Activated naive CD8-positive, alpha-beta T cell treated with anti-CD3 and anti-CD28 coated beads, Interleukin-2, amount 50 U/mL, for 16 hours (primary cell): ENCODE measurements around the gene C3orf52.

Experiments
- DNase-seq: peaks from one replicate; pipeline ENCODE4 v3.0.0-alpha.2; 2020; ENCODE audit warnings: low read depth, low spot score

C3orf52 gene

DNA sequence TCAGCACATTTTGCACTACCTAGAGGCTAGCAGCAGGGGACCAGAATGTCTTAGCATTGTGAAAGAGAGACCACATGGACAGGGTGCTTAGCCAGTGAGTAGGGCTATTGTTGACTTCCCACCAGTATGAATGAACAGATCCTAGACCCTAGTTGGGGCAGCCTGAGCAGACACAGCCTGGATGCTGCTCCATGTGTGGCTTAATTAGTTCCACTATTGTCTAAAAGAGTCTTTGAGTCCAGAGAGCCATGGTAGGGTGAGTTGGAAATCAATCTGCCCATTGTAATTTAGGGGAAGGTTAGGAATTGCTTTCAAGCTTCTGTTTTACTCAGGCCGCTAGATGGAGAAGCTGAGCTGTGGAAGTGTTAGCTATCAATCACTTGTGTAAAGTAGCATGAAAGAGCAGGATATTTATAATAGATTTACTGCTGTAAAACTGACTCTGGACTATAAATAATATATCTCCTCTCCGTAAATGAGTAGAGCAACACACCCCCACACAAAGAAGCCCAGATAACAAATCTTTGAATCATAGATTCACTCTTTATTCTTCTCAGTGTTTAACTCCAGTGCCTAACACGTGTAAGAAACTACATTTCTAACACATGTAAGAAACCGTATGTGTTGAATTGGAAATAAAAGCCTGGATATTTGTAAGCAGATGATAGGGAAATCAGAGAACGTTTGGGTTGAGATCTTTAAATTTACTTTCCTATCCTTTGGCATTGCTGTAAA is 50.9 kb downstream of the C3orf52 start:
- DNase-seq: no peak

DNA sequence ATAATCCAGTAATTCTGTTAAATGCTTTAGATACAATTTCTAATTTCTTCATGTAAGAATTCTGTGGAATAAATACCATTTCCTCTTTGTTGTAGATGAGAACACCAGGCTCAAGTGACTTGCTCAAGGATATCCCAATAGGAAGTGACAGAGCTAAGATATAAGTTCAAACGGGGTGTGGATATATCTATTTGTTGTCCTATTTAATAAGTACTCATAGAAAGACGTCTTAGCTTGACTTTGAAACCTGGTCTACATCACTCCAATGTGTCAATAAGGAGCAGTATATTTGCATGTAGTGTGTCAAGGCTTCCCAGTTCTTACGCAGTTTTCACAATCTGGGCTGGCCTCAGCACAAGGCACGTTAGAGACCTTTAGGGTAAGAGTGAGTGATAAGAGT is 51.6 kb downstream of the C3orf52 start:
- no peak for DNase-seq

DNA sequence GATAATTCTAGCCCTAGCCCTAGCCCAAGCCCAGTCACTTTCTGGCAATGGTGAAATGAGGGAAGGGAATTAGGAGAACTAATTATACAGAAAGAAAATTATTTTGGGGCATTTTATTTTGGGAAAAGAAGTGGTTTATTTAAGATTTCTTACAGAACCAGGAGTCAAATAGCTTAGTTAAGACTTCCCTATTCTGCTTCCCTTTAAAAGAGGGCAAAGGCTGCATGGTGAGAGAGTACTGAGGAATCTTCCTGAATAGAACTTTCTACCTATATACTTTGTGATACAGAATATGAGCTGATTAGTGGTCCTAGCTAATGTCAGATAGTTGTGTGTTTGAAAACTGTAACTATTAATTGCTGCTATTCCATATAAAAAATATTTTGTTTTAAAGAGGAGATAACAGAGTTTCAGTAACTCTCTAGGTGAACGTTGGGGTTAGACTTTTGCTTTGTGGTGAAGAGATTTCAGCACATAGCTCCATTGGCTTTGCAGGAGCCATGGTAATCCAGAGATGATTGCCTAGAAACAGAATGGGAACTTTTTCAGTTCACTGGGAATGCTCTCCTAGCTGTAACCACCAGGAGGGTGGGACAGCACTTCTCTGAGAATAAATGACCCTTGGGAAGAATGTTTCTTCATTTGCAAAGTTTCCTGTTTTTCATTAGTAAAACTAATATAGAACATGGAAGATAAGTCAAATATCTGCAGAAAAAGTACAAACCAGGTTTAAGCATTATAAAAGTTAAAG is 52.2 kb downstream of the C3orf52 start:
- DNase-seq: no peak

DNA sequence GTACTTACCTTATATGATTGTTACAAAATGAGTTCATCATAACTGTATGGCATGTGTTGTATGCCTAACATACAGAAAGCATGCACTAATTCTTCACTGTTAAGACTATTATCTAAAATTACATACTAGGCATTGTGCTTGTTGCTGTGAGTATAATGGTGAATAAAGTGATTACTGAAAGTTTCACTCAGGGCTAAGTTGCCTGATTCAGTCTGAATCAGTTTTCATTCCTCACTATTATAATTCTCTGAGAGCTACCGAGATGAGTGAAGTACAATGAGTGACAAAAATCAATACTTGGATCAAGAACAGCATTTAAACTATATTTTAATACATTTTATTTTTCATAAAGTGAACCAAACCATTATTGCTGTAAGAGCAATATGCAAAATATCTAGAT is 54.4 kb downstream of the C3orf52 start:
- no peak for DNase-seq

DNA sequence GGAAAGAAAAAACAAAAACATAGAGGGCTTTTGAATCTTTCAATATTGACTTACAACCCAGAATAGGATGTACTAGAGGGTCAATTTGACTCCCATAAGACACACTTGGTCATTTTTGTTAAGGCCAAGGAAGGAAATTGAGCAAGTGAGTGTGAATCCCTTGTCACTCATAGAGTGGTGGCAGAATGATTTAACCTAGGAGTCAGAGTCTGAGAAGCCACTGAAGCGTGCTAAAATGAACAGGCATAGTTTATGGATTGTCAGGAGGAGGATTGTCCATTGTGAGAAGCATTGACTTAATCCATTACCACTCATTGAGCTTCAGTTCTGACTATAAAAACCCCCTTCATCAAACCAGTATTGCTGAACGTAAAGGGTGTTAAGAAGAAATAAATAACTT is 55.1 kb downstream of the C3orf52 start:
- DNase-seq: no peak

DNA sequence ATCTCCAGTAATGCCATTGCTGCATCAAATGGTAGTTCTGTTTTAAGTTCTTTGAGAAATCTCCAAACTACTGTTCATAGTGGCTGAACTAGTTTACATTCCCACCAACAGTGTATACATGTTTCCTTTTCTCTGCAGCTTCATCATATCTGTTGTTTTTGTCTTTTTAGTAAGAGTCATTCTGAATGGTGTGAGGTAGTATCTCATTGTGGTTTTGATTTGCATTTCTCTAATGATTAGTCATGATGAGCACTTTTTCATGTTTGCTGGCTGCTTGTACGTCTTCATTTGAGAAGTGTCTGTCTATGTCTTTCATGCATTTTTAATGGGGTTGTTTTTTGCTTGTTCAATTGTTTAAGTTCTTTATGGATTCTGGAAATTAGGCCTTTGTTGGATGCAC is 57.1 kb downstream of the C3orf52 start:
- no peak for DNase-seq

DNA sequence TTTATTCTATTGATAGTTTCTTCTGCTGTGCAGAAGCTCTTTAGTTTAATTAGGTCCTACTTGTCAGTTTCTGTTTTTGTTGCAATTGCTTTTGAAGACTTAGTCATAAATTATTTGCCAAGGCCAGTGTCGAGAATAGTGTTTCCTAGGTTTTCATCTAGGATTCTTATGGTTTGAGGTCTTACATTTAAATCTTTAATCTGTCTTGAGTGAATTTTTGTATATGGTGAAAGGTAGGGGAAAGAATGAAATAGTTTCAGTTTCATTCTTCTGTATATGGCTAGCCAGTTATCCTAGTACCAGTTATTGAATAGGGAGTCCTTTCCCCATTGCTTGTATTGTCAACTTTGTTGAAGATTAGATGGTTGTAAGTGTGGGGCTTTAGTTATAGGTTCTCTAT is 57.5 kb downstream of the C3orf52 start:
- DNase-seq: no peak

DNA sequence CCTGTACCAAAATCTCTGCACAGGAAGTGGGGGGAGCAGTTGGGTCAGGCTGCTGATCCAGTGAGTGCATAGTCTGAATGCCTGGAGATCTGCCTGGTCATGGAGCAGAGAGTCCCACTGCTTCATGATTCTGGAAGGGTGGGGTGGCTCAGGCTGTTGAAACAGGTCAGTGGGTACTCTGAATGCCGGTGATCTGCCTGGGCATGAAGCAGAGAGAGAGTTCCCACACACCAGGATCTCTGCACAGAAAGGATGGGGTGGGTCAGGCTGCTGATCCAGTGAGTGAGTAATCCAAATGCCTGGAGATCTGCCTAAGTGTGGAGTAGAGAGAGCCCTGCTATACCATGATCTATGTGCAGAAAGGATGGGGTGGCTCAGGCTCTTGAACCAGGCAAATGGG is 62.9 kb downstream of the C3orf52 start:
- DNase-seq: no peak

DNA sequence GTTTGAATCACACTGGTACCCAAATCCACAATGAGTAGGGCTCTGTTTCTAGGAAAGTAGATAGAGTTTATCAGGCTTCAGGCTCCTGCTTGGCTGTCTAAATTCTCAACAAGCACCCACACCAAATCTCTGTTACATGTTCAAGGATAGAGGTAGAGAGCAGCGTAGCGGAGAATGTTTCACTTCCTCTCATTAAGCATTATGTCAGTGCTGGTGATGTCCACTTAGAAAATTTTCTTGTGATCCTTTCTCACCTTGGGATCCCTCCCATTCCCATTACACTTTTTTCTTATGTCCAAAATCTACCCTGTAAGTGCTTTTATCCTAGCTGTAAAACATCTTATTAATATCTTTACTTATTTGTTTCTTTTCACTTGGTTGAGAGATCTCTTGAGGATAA is 81.6 kb downstream of the C3orf52 start:
- DNase-seq: no peak
